Upper lobe of left lung (tissue), 4 donors: ENCODE data around the gene OFD1.

ENCODE experiments used
- POLR2A ChIP-seq, 4 donors: fragments of 450-650 bp; IDR thresholded peaks; one replicate each; pipeline ENCODE4 v1.5.1; 2016 to 2017; ENCODE audit warnings: antibody characterized with exemption in 4 of 4, mild to moderate bottlenecking in 2 of 4
- POLR2AphosphoS5 ChIP-seq, 2 donors: sonication (generic); formaldehyde crosslinking; IDR thresholded peaks; one replicate each; pipeline ENCODE4 v1.5.1; 2017; ENCODE audit warnings: antibody characterized with exemption in 2 of 2
- TF ChIP-seq, protein P1 (sequence below), 6 experiments: fragments of 450-650 bp in 4 of 6; fragments of 200-600 bp in 2 of 6; sonication (generic) in 2 of 6; IDR thresholded peaks; one replicate each; pipeline ENCODE4 v1.5.1; 2016 to 2019; ENCODE audit warnings: antibody characterized with exemption in 6 of 6

DNA sequence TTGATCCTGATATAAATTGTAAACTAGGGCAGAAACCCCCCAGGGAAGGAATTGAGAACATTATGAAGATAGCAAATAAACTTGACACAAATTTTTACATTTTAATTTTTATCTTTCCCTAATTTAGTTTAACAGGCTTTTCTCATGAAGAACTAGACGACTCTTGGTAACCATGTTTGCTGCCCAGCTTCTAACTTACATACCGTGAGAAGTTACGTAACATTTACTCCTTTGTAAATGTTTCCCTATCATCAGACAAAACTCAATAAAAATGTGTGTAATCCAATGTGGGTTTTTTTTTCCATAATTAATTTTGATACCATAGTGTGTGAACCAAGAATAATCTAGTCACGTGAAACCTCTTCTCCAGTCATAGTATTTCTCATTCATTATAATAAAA is 34.4 kb downstream of the OFD1 start:
- TF ChIP-seq, protein P1, sequence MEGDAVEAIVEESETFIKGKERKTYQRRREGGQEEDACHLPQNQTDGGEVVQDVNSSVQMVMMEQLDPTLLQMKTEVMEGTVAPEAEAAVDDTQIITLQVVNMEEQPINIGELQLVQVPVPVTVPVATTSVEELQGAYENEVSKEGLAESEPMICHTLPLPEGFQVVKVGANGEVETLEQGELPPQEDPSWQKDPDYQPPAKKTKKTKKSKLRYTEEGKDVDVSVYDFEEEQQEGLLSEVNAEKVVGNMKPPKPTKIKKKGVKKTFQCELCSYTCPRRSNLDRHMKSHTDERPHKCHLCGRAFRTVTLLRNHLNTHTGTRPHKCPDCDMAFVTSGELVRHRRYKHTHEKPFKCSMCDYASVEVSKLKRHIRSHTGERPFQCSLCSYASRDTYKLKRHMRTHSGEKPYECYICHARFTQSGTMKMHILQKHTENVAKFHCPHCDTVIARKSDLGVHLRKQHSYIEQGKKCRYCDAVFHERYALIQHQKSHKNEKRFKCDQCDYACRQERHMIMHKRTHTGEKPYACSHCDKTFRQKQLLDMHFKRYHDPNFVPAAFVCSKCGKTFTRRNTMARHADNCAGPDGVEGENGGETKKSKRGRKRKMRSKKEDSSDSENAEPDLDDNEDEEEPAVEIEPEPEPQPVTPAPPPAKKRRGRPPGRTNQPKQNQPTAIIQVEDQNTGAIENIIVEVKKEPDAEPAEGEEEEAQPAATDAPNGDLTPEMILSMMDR (IDR thresholded peaks at IDR 0.05) = no peak
- TF ChIP-seq POLR2AphosphoS5 (IDR thresholded peaks at IDR 0.05) = no peak
- no peak for TF ChIP-seq POLR2A (IDR thresholded peaks at IDR 0.05)
